Measurements from ENCODE around the gene ST3GAL4.

ST3GAL4 gene

DNA sequence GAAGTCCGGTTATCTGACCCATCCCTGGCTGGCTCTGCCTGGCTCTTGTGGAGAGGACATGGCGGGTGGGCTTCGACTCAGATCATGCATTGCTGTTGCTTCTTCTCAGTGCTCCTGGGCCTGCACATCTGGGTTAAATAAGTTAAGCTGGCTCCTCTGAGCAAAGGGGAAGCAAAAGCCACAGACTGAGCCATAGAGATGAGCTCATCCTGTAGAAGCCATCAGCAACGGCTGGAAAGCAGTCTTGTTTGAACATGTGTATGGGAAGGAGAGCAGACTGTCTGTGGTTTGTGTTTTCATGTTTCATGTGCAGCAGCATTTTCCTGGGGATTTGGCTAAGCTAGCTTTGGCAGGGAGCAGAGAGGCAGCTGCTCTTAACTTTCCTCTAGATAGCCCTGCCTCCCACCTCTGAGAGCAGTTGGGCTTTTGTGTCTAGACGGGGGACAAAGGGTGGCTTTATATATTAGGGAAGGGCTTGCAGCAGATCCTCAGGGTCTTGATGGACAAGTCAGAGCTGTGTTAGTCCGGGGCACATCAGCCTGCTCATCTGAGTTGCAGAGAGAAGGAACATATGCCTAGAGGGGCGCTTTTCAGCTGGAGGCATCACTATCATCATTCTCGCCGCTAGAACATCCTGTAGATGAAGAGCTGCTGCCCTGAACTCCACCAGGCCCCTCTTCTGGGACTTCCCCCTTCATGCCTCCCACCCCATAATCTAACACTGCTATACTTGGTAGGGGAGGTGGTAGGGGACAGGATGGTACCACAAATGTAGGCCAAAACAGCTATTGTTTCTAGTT lies 36.7 kb upstream of the ST3GAL4 start:
- peaks cover 29 to 44% of the 10 kb centered on the region in 2 donors for H3K4me1 Mint-ChIP-seq
- DNase-seq (no peak), ATAC-seq (replicated peaks) (peak; percentile 90 to 92)
- peaks cover 40 to 60% of the 10 kb centered on the region in 2 donors for H3K36me3 Mint-ChIP-seq
- no peaks in the 10 kb centered on the region for H3K27me3 Mint-ChIP-seq
- H3K27ac Mint-ChIP-seq, result peak overlapping the region; percentile 70
- H3K9me3 Mint-ChIP-seq, result no peaks in the 10 kb centered on the region
- peak overlapping the region in 1 of 2 donors; percentile 26 for H3K4me3 Mint-ChIP-seq

- ATAC-seq (replicated peaks), result no peak
Measured at GRCh38 chr11:126319374-126319740, 36.1 kb upstream of the ST3GAL4 start.

DNA sequence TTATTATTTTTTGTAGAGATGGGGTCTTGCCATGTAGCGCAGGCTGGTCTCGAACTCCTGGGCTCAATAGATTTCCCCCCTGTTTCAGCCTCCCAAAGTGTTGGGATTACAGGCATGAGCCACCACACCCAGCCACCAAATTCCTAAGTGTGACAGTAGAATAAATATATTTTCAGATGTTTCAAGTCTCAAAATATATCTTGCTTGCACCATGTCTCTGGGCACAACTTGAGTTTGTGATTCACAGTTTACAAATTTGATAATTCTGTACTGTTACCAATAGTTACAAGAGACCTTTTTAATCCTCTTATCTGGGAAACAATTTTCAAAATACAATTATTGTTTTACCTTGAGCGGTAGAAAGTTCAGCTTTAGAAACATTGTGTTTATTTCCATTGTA lies 32.5 kb upstream of the ST3GAL4 start:
- H3K4me1 Mint-ChIP-seq, result peaks cover 24 to 26% of the 10 kb centered on the region in 2 donors
- ATAC-seq (replicated peaks) (no peak), DNase-seq (no peak)
- H3K9me3 Mint-ChIP-seq, result no peaks in the 10 kb centered on the region
- no peak overlapping the region for H3K4me3 Mint-ChIP-seq
- H3K27ac Mint-ChIP-seq, result no peak overlapping the region
- H3K36me3 Mint-ChIP-seq, result peaks cover 21 to 52% of the 10 kb centered on the region in 2 donors
- H3K27me3 Mint-ChIP-seq, result no peaks in the 10 kb centered on the region

More at GRCh38 chr11:126319374-126319740, 36.1 kb upstream of the ST3GAL4 start:
- no peaks in the 10 kb centered on the region for H3K9me3 Mint-ChIP-seq
- H3K36me3 Mint-ChIP-seq, result peaks cover 36 to 54% of the 10 kb centered on the region in 2 donors
- no peak overlapping the region for H3K27ac Mint-ChIP-seq
- peaks cover 25 to 40% of the 10 kb centered on the region in 2 donors for H3K4me1 Mint-ChIP-seq
- no peak overlapping the region for H3K4me3 Mint-ChIP-seq
- no peaks in the 10 kb centered on the region for H3K27me3 Mint-ChIP-seq
- DNase-seq, result no peak

DNA sequence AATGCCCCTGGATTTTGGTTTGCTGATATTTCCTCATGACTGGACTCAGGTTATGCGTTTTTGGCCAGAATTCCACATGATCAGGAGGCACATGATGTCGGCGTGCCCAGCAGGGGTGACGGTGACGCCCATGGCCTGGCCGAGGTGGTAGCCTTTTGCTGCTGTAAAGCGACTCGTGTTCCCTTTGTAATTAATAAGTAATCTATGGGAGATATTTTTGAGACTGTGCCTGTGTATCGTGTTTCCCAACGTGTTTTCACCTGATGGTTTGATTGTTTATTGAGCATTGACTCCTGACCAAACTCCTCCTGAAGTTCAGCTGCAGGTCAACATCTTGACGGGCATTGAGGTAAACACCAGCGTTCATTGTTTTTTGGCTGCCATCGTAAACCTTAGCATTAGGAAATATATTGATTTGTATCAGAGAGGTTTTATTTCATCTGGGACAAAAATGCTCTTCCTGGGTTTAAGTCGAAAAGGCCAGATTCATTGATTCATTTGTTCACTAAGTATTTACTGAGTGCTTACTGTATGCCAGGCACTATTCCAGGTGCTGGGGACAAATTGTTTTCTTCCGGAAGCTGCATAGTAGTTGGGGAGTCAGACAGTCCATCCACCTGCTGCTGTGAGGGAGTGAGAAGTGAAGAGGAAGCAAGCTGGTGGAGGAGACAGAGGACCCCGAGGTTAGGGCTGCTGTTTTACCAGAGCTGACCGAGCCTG lies 28.0 kb upstream of the ST3GAL4 start:
- no peaks in the 10 kb centered on the region for H3K9me3 Mint-ChIP-seq
- peaks cover 0 to 11% of the 10 kb centered on the region in 2 donors for H3K4me1 Mint-ChIP-seq
- peaks cover 22 to 49% of the 10 kb centered on the region in 2 donors for H3K36me3 Mint-ChIP-seq
- peak overlapping the region; percentile 72 for H3K27ac Mint-ChIP-seq
- H3K27me3 Mint-ChIP-seq, result no peaks in the 10 kb centered on the region
- H3K4me3 Mint-ChIP-seq, result no peak overlapping the region
- DNase-seq, result no peak
- ATAC-seq (replicated peaks), result no peak

DNA sequence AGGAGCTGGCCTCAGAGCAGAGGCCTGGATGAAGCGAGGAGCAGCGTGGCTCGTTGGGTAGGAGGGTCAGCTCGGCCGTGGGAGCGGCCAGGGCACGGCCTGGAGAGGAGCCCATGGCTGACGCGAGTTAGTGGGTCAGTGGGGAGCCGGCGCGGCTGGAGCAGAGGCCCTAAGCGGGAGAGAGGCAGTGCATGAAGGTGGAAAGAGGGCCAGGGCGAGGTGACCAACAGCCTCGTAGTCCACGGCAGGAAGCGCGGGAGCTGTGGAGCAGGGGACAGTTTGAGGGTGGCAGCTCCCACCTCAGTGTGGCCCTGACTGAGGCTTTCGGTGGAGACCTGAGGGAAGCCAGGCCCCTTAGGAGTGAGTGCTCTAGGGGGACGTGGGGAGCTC lies 27.5 kb upstream of the ST3GAL4 start:
- Mint-ChIP-seq H3K4me1 (peaks cover 0 to 11% of the 10 kb centered on the region in 2 donors), H3K27ac (peak overlapping the region; percentile 47)

GRCh38 chr11:126328444-126328843 lies 27.0 kb upstream of the ST3GAL4 start:
- Mint-ChIP-seq H3K9me3 (no peaks in the 10 kb centered on the region), H3K27ac (no peak overlapping the region), H3K27me3 (no peaks in the 10 kb centered on the region), H3K4me3 (no peak overlapping the region), H3K4me1 (peaks cover 0 to 11% of the 10 kb centered on the region in 2 donors), H3K36me3 (peaks cover 31 to 59% of the 10 kb centered on the region in 2 donors)
- DNase-seq (no peak), ATAC-seq (replicated peaks) (no peak)

More for the DNA sequence above, 27.5 kb upstream of the ST3GAL4 start:
- Mint-ChIP-seq H3K9me3 (no peaks in the 10 kb centered on the region), H3K27me3 (no peaks in the 10 kb centered on the region), H3K4me3 (no peak overlapping the region), H3K36me3 (peaks cover 27 to 55% of the 10 kb centered on the region in 2 donors)
- ATAC-seq (replicated peaks) (no peak), DNase-seq (no peak)

- Mint-ChIP-seq H3K36me3 (peaks cover 37 to 66% of the 10 kb centered on the region in 2 donors), H3K27ac (peak overlapping the region; percentile 65), H3K4me1 (peaks cover 0 to 11% of the 10 kb centered on the region in 2 donors), H3K27me3 (no peaks in the 10 kb centered on the region), H3K9me3 (no peaks in the 10 kb centered on the region), H3K4me3 (no peak overlapping the region)
- DNase-seq (no peak), ATAC-seq (replicated peaks) (no peak)
Measured at GRCh38 chr11:126328938-126329643, 26.4 kb upstream of the ST3GAL4 start.

DNA sequence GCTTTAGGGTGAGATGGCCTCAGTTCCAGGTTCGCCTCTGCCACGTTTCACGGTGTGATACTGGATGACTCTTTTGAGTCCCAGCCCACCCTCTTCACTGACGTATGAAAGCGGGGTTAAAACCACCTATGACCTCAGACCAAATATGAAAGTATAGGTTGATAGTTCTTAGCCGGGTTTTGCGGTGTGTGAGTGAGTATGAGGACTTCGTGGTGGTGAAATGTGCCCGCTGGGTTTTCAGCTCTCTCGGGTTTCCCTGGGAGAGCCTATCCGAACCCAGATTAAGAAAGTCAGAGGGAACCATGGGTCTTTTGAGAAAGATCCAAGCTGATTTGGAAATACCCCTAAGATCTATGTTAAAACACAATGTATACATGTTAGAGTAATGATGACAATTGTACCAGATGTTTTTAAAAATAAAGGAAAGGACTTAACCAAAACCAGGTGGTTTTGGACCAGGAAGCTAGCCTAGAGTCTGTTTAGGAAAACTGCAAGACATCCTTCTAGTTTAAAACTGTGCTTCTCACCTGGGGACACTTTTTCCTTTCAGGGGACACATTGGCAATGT lies 25.8 kb upstream of the ST3GAL4 start:
- Mint-ChIP-seq H3K27me3 (no peaks in the 10 kb centered on the region), H3K36me3 (peaks cover 37 to 65% of the 10 kb centered on the region in 2 donors), H3K4me3 (no peak overlapping the region), H3K9me3 (no peaks in the 10 kb centered on the region), H3K27ac (peak overlapping the region; percentile 37), H3K4me1 (peaks cover 0 to 11% of the 10 kb centered on the region in 2 donors)
- DNase-seq (no peak), ATAC-seq (replicated peaks) (no peak)

DNA sequence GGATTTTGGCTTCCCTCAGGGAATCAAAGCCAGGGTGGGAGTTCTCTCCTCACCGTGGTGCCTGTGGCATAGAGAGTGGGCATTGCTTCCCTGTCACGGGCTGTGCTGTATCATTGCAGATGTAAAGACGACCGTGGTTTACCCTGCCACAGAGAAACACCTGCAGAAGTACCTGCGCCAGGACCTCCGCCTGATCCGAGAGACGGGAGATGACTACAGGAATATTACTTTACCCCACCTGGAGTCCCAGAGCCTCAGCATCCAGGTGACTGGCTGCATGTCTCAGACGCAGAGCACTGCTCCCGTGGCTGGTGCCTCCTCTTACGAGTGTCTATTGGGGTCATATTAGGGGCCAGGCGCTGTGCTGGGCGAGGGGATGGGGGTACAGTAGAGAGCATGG lies 24.2 kb upstream of the ST3GAL4 start:
- Mint-ChIP-seq H3K27me3 (no peaks in the 10 kb centered on the region), H3K27ac (no peak overlapping the region), H3K9me3 (no peaks in the 10 kb centered on the region), H3K4me3 (no peak overlapping the region), H3K36me3 (peaks cover 34 to 70% of the 10 kb centered on the region in 2 donors), H3K4me1 (peaks cover 3 to 13% of the 10 kb centered on the region in 2 donors)
- no peak for ATAC-seq (replicated peaks)
- no peak for DNase-seq

DNA sequence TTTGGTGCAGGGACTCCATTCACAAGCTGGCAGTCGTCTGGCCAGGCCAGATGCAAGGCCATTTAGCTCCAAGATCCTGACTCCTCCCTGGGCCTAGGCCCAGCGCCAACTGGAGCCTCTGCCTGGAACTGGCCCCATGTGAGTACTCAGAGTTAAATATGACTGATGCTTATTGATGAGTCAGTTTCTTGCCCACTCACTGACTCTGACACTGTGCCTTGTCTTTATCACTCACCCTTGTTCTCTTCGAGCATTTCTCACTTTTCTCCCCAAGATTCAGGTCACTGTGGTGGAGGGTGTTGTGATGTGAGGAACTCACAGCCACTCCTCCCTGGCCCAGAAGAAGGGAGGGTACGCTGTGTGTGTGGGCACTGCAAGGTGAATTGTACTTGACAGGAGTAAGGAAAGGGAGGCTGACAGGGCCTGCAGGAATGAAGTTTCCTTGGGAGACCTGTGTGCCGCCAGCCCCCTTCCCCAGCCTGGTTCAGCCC lies 23.2 kb upstream of the ST3GAL4 start:
- Mint-ChIP-seq H3K4me1 (peaks cover 9 to 15% of the 10 kb centered on the region in 2 donors), H3K36me3 (peaks cover 34 to 77% of the 10 kb centered on the region in 2 donors), H3K9me3 (no peaks in the 10 kb centered on the region), H3K27ac (no peak overlapping the region), H3K4me3 (no peak overlapping the region), H3K27me3 (no peaks in the 10 kb centered on the region)
- ATAC-seq (replicated peaks), result no peak
- DNase-seq, result no peak

DNA sequence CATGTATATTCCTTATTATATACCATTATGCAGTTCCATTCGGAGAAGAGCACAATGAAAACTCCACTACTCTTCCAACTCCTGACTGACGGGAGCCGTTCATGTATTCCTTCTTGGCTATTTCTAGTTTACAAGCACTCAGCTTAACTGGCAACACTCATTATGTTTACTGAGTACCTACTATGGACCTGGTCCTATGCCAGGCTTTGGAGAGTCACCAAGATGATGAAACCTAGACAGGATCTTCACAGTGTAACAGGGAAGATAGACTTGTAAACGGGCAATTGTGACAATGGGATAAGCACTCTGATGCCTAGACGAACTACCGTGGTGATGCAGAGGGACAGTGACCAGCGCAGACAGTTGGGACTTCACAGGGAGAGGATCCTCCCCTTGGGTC lies 22.3 kb upstream of the ST3GAL4 start:
- no peak overlapping the region for H3K27ac Mint-ChIP-seq
- ATAC-seq (replicated peaks), result no peak
- peaks cover 34 to 76% of the 10 kb centered on the region in 2 donors for H3K36me3 Mint-ChIP-seq
- H3K4me1 Mint-ChIP-seq, result peaks cover 9 to 10% of the 10 kb centered on the region in 2 donors
- no peaks in the 10 kb centered on the region for H3K9me3 Mint-ChIP-seq
- no peak overlapping the region for H3K4me3 Mint-ChIP-seq
- no peak for DNase-seq
- no peaks in the 10 kb centered on the region for H3K27me3 Mint-ChIP-seq

DNA sequence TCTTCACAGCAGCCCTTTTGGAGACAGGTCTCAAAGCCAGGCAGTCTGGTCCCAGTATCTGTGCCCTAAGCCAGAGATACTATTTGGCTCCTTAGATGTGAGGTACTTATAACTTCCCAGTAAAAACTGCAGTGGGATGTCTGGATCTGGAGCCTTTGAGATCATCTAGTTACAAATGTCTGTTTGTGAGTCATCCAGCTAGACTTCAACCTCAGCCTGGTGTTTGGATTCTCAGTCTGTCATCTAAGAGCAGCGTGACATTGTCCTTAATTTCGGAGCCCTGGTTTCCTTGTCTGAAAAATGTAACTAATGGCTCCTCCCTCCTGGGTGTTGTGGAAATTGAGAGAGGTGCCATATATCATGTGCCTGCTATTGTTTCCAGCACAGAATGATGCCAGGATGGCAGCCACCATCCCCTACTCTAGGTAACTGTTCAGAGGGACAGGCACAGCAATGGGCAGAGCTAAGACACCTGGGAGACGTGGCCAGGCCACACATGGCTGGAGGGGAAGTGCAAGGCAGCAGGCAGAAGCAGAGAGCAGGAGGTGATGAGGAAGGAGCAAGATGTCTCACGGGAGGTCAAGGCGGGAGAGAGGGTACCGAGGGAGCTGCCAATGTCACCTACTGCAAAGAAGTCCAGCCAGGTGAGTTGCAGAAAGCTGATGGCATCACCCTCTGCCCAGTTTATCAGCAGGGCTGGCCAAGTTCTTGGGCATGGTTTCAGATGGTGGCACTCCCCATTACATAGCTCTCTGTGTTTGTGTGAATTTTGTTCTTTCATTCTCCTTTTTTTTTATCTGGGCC lies 20.6 kb upstream of the ST3GAL4 start:
- Mint-ChIP-seq H3K9me3 (no peaks in the 10 kb centered on the region), H3K36me3 (peaks cover 36 to 78% of the 10 kb centered on the region in 2 donors), H3K4me1 (peaks cover 9% of the 10 kb centered on the region in 2 donors), H3K4me3 (no peak overlapping the region), H3K27me3 (no peaks in the 10 kb centered on the region), H3K27ac (peak overlapping the region; percentile 32)
- no peak for ATAC-seq (replicated peaks)
- no peak for DNase-seq

DNA sequence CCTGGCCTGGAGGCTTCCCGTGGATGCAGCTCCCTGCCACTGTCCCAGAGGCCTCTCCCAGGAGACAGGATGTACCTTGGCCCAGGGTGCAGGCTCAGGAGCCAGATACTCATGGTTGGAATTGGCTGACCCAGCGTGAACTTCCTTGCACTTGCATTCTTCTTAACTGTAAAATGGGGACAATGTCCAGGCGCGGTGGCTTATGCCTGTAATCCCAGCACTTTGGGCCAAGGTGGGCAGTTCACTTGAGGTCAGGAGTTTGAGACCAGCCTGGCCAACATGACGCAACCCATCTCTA lies 20.1 kb upstream of the ST3GAL4 start:
- Mint-ChIP-seq H3K27me3 (no peaks in the 10 kb centered on the region), H3K27ac (no peak overlapping the region), H3K36me3 (peaks cover 37 to 77% of the 10 kb centered on the region in 2 donors), H3K4me1 (peaks cover 9% of the 10 kb centered on the region in 2 donors), H3K9me3 (no peaks in the 10 kb centered on the region), H3K4me3 (no peak overlapping the region)
- ATAC-seq (replicated peaks) (no peak), DNase-seq (no peak)

All from stimulated activated naive B cell treated with anti-CD40 and anti-IgM and Interleukin-4, amounts not matched to agents 10 μg/mL and 1 μg/mL and 100 μg/mL, for 72 hours (primary cell).